Measurements from ENCODE around the gene LRRTM4.

LRRTM4 gene

GRCh38 chr2:77028032-77028600 is 494.1 kb downstream of the LRRTM4 start:
- H3K27me3 ChIP-seq (replicated peaks in 2 of 5; ENCODE audit: control insufficient read depth in 4 of 5, insufficient read depth in 5 of 5, low read length in 4 of 5) = no peaks in the 10 kb centered on the region
- no peak overlapping the region for H3K27ac ChIP-seq (ENCODE audit: insufficient read depth in 1 of 2, low read depth in 1 of 2, low read length in 2 of 2, poor library complexity in 1 of 2, severe bottlenecking in 2 of 2)
- H3K9me3 ChIP-seq (ENCODE audit: control extremely low read depth in 1 of 5, control insufficient read depth in 4 of 5, insufficient read depth in 2 of 5, low read depth in 1 of 5, low read length in 4 of 5) = no peaks in the 10 kb centered on the region

GRCh38 chr2:77025714-77026113 is 496.5 kb downstream of the LRRTM4 start:
- DNase-seq = no peak
- ChIA-PET CTCF (no interaction called here), POLR2A (no interaction called here)
- Histone ChIP-seq H3K27me3 (replicated peaks in 2 of 5; ENCODE audit: control insufficient read depth in 4 of 5, insufficient read depth in 5 of 5, low read length in 4 of 5) (no peaks in the 10 kb centered on the region), H3K9me3 (ENCODE audit: control extremely low read depth in 1 of 5, control insufficient read depth in 4 of 5, insufficient read depth in 2 of 5, low read depth in 1 of 5, low read length in 4 of 5) (no peaks in the 10 kb centered on the region), H3K36me3 (ENCODE audit: control insufficient read depth in 4 of 4, insufficient read depth in 4 of 4, low read length in 3 of 4) (no peaks in the 10 kb centered on the region), H3K27ac (ENCODE audit: insufficient read depth in 1 of 2, low read depth in 1 of 2, low read length in 2 of 2, poor library complexity in 1 of 2, severe bottlenecking in 2 of 2) (no peak overlapping the region), H3K4me1 (ENCODE audit: control extremely low read depth in 1 of 4, control insufficient read depth in 4 of 4, insufficient read depth in 4 of 4, low read length in 3 of 4) (no peaks in the 10 kb centered on the region), H3K4me3 (ENCODE audit: control insufficient read depth in 1 of 7, extremely low read depth in 1 of 7, insufficient read depth in 4 of 7, low read depth in 2 of 7, low read length in 6 of 7) (no peak overlapping the region)
- no CpG with 5 or more reads among the region's 4 CpGs for WGBS (ENCODE audit: insufficient coverage)

More at GRCh38 chr2:77028032-77028600, 494.1 kb downstream of the LRRTM4 start:
- Histone ChIP-seq H3K36me3 (ENCODE audit: control insufficient read depth in 4 of 4, insufficient read depth in 4 of 4, low read length in 3 of 4) (no peaks in the 10 kb centered on the region), H3K4me3 (ENCODE audit: control insufficient read depth in 1 of 7, extremely low read depth in 1 of 7, insufficient read depth in 4 of 7, low read depth in 2 of 7, low read length in 6 of 7) (no peak overlapping the region), H3K4me1 (ENCODE audit: control extremely low read depth in 1 of 4, control insufficient read depth in 4 of 4, insufficient read depth in 4 of 4, low read length in 3 of 4) (no peaks in the 10 kb centered on the region)
- ChIA-PET CTCF (no interaction called here), POLR2A (no interaction called here)
- 100% methylated on average over 3 of the region's 3 CpGs for WGBS (ENCODE audit: insufficient coverage)
- DNase-seq = no peak

GRCh38 chr2:77021161-77021560 is 501.0 kb downstream of the LRRTM4 start:
- ChIA-PET POLR2A (no interaction called here), CTCF (no interaction called here)
- Histone ChIP-seq H3K27ac (ENCODE audit: insufficient read depth in 1 of 2, low read depth in 1 of 2, low read length in 2 of 2, poor library complexity in 1 of 2, severe bottlenecking in 2 of 2) (no peak overlapping the region), H3K4me3 (ENCODE audit: control insufficient read depth in 1 of 7, extremely low read depth in 1 of 7, insufficient read depth in 4 of 7, low read depth in 2 of 7, low read length in 6 of 7) (no peak overlapping the region), H3K27me3 (replicated peaks in 2 of 5; ENCODE audit: control insufficient read depth in 4 of 5, insufficient read depth in 5 of 5, low read length in 4 of 5) (no peaks in the 10 kb centered on the region), H3K4me1 (ENCODE audit: control extremely low read depth in 1 of 4, control insufficient read depth in 4 of 4, insufficient read depth in 4 of 4, low read length in 3 of 4) (no peaks in the 10 kb centered on the region), H3K9me3 (ENCODE audit: control extremely low read depth in 1 of 5, control insufficient read depth in 4 of 5, insufficient read depth in 2 of 5, low read depth in 1 of 5, low read length in 4 of 5) (no peaks in the 10 kb centered on the region), H3K36me3 (ENCODE audit: control insufficient read depth in 4 of 4, insufficient read depth in 4 of 4, low read length in 3 of 4) (no peaks in the 10 kb centered on the region)
- WGBS (ENCODE audit: insufficient coverage) = 83% methylated on average over 1 of the region's 3 CpGs
- DNase-seq = no peak

GRCh38 chr2:77018219-77018618 is 504.0 kb downstream of the LRRTM4 start:
- Histone ChIP-seq H3K36me3 (ENCODE audit: control insufficient read depth in 4 of 4, insufficient read depth in 4 of 4, low read length in 3 of 4) (no peaks in the 10 kb centered on the region), H3K27me3 (replicated peaks in 2 of 5; ENCODE audit: control insufficient read depth in 4 of 5, insufficient read depth in 5 of 5, low read length in 4 of 5) (no peaks in the 10 kb centered on the region), H3K4me1 (ENCODE audit: control extremely low read depth in 1 of 4, control insufficient read depth in 4 of 4, insufficient read depth in 4 of 4, low read length in 3 of 4) (no peaks in the 10 kb centered on the region), H3K9me3 (ENCODE audit: control extremely low read depth in 1 of 5, control insufficient read depth in 4 of 5, insufficient read depth in 2 of 5, low read depth in 1 of 5, low read length in 4 of 5) (no peaks in the 10 kb centered on the region), H3K4me3 (ENCODE audit: control insufficient read depth in 1 of 7, extremely low read depth in 1 of 7, insufficient read depth in 4 of 7, low read depth in 2 of 7, low read length in 6 of 7) (no peak overlapping the region), H3K27ac (ENCODE audit: insufficient read depth in 1 of 2, low read depth in 1 of 2, low read length in 2 of 2, poor library complexity in 1 of 2, severe bottlenecking in 2 of 2) (no peak overlapping the region)
- ChIA-PET CTCF (no interaction called here), POLR2A (no interaction called here)
- DNase-seq = no peak
- WGBS (ENCODE audit: insufficient coverage) = no CpG with 5 or more reads among the region's 1 CpG

GRCh38 chr2:77017355-77017745 is 504.8 kb downstream of the LRRTM4 start:
- POLR2A ChIA-PET = no interaction called here

GRCh38 chr2:77016443-77017354 is 505.5 kb downstream of the LRRTM4 start:
- Histone ChIP-seq H3K4me3 (ENCODE audit: control insufficient read depth in 1 of 7, extremely low read depth in 1 of 7, insufficient read depth in 4 of 7, low read depth in 2 of 7, low read length in 6 of 7) (no peak overlapping the region), H3K36me3 (ENCODE audit: control insufficient read depth in 4 of 4, insufficient read depth in 4 of 4, low read length in 3 of 4) (no peaks in the 10 kb centered on the region), H3K9me3 (ENCODE audit: control extremely low read depth in 1 of 5, control insufficient read depth in 4 of 5, insufficient read depth in 2 of 5, low read depth in 1 of 5, low read length in 4 of 5) (no peaks in the 10 kb centered on the region), H3K4me1 (ENCODE audit: control extremely low read depth in 1 of 4, control insufficient read depth in 4 of 4, insufficient read depth in 4 of 4, low read length in 3 of 4) (no peaks in the 10 kb centered on the region), H3K27ac (ENCODE audit: insufficient read depth in 1 of 2, low read depth in 1 of 2, low read length in 2 of 2, poor library complexity in 1 of 2, severe bottlenecking in 2 of 2) (no peak overlapping the region), H3K27me3 (replicated peaks in 2 of 5; ENCODE audit: control insufficient read depth in 4 of 5, insufficient read depth in 5 of 5, low read length in 4 of 5) (no peaks in the 10 kb centered on the region)
- CTCF ChIA-PET = no interaction called here
- DNase-seq = no peak
- POLR2A ChIA-PET = no interaction called here
- 90% methylated on average over 2 of the region's 4 CpGs for WGBS (ENCODE audit: insufficient coverage)

More at GRCh38 chr2:77017355-77017745, 504.8 kb downstream of the LRRTM4 start:
- Histone ChIP-seq H3K9me3 (ENCODE audit: control extremely low read depth in 1 of 5, control insufficient read depth in 4 of 5, insufficient read depth in 2 of 5, low read depth in 1 of 5, low read length in 4 of 5) (no peaks in the 10 kb centered on the region), H3K27ac (ENCODE audit: insufficient read depth in 1 of 2, low read depth in 1 of 2, low read length in 2 of 2, poor library complexity in 1 of 2, severe bottlenecking in 2 of 2) (no peak overlapping the region), H3K36me3 (ENCODE audit: control insufficient read depth in 4 of 4, insufficient read depth in 4 of 4, low read length in 3 of 4) (no peaks in the 10 kb centered on the region), H3K4me3 (ENCODE audit: control insufficient read depth in 1 of 7, extremely low read depth in 1 of 7, insufficient read depth in 4 of 7, low read depth in 2 of 7, low read length in 6 of 7) (no peak overlapping the region), H3K4me1 (ENCODE audit: control extremely low read depth in 1 of 4, control insufficient read depth in 4 of 4, insufficient read depth in 4 of 4, low read length in 3 of 4) (no peaks in the 10 kb centered on the region), H3K27me3 (replicated peaks in 2 of 5; ENCODE audit: control insufficient read depth in 4 of 5, insufficient read depth in 5 of 5, low read length in 4 of 5) (no peaks in the 10 kb centered on the region)
- no CpG with 5 or more reads among the region's 3 CpGs for whole genome bisulfite sequencing (ENCODE audit: insufficient coverage)
- no peak for DNase-seq
- CTCF ChIA-PET = no interaction called here

- POLR2A ChIA-PET = no interaction called here
- DNase-seq = no peak
- Histone ChIP-seq H3K4me3 (ENCODE audit: control insufficient read depth in 1 of 7, extremely low read depth in 1 of 7, insufficient read depth in 4 of 7, low read depth in 2 of 7, low read length in 6 of 7) (no peak overlapping the region), H3K27ac (ENCODE audit: insufficient read depth in 1 of 2, low read depth in 1 of 2, low read length in 2 of 2, poor library complexity in 1 of 2, severe bottlenecking in 2 of 2) (no peak overlapping the region), H3K4me1 (ENCODE audit: control extremely low read depth in 1 of 4, control insufficient read depth in 4 of 4, insufficient read depth in 4 of 4, low read length in 3 of 4) (no peaks in the 10 kb centered on the region), H3K9me3 (ENCODE audit: control extremely low read depth in 1 of 5, control insufficient read depth in 4 of 5, insufficient read depth in 2 of 5, low read depth in 1 of 5, low read length in 4 of 5) (no peaks in the 10 kb centered on the region), H3K27me3 (replicated peaks in 2 of 5; ENCODE audit: control insufficient read depth in 4 of 5, insufficient read depth in 5 of 5, low read length in 4 of 5) (no peaks in the 10 kb centered on the region), H3K36me3 (ENCODE audit: control insufficient read depth in 4 of 4, insufficient read depth in 4 of 4, low read length in 3 of 4) (no peaks in the 10 kb centered on the region)
- CTCF ChIA-PET = no interaction called here
- WGBS (ENCODE audit: insufficient coverage) = 93% methylated on average over 2 of the region's 2 CpGs
Observed at GRCh38 chr2:77013953-77014352, 508.2 kb downstream of the LRRTM4 start.
